ENCODE results near the gene RPS6KA2.

DNA sequence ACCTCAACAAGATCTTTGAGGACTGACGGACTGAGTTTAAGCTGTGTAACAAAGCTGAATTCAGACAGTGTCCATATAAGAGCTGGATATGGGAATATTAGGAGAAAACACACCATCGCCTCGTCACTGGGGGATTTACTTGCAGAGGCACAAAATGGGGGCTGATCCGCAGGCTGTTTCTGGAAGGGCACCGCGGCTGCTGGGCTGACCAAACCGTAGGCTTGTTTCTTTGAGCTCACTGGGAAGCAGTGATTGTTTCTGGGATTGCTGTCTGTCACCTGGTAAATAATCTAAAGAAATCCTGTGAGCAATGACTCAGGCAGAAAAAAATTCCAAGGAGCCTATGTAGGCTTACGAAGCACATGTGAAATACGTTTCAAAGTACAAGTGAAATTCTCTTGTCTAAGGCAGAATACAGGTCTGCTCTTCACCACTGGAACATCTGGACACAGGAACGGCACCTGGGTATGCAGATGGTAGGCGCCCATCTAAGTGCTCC, 180.4 kb downstream of the RPS6KA2 start:
- TF ChIP-seq, protein P1, sequence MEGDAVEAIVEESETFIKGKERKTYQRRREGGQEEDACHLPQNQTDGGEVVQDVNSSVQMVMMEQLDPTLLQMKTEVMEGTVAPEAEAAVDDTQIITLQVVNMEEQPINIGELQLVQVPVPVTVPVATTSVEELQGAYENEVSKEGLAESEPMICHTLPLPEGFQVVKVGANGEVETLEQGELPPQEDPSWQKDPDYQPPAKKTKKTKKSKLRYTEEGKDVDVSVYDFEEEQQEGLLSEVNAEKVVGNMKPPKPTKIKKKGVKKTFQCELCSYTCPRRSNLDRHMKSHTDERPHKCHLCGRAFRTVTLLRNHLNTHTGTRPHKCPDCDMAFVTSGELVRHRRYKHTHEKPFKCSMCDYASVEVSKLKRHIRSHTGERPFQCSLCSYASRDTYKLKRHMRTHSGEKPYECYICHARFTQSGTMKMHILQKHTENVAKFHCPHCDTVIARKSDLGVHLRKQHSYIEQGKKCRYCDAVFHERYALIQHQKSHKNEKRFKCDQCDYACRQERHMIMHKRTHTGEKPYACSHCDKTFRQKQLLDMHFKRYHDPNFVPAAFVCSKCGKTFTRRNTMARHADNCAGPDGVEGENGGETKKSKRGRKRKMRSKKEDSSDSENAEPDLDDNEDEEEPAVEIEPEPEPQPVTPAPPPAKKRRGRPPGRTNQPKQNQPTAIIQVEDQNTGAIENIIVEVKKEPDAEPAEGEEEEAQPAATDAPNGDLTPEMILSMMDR (IDR thresholded peaks at IDR 0.05; ENCODE audit: extremely low read depth in 1 of 2, insufficient read depth in 1 of 2, low read depth in 1 of 2, low read length in 2 of 2) = no peak
- no peak for TF ChIP-seq MYC (IDR thresholded peaks at IDR 0.05; ENCODE audit: low read depth, low read length)
- no peak for TF ChIP-seq FOS (IDR thresholded peaks at IDR 0.05; ENCODE audit: borderline replicate concordance, insufficient read depth, low read length)
- TF ChIP-seq, protein P2, sequence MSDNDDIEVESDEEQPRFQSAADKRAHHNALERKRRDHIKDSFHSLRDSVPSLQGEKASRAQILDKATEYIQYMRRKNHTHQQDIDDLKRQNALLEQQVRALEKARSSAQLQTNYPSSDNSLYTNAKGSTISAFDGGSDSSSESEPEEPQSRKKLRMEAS (IDR thresholded peaks at IDR 0.05; ENCODE audit: insufficient read depth, insufficient read length) = no peak
- no peak for TF ChIP-seq POLR2AphosphoS5 (IDR thresholded peaks at IDR 0.05; ENCODE audit: insufficient read depth, low read depth, low read length)
- TF ChIP-seq POLR2A (IDR thresholded peaks at IDR 0.05; ENCODE audit: low read depth, low read length) = no peak
- TF ChIP-seq EZH2 (IDR thresholded peaks at IDR 0.05; ENCODE audit: borderline replicate concordance, low read depth, low read length, severe bottlenecking) = no peak

All from endothelial cell of umbilical vein (primary cell).